BLaER1 treated with 17β-estradiol and CSF1 and Interleukin-3, amounts not matched to agents 10 nM and 100 nM (cell line): ENCODE results near the gene FBN1.

Source experiments
- H3K27ac ChIP-seq, 11 experiments: shearing (Covaris generic); formaldehyde crosslinking; 2 replicates each; pipeline ENCODE4 v1.8.1; 2022
- H3K27me3 ChIP-seq, 11 experiments: shearing (Covaris generic); formaldehyde crosslinking; 2 replicates each; pipeline ENCODE4 v1.8.1; 2022
- H3K36me3 ChIP-seq, 11 experiments: shearing (Covaris generic); formaldehyde crosslinking; 2 replicates each; pipeline ENCODE4 v1.8.1; 2022
- H3K4me1 ChIP-seq, 10 experiments: shearing (Covaris generic); formaldehyde crosslinking; 2 replicates each; pipeline ENCODE4 v1.8.1; 2022
- H3K4me2 ChIP-seq, 11 experiments: shearing (Covaris generic); formaldehyde crosslinking; 2 replicates each; pipeline ENCODE4 v1.8.1; 2022
- H3K4me3 ChIP-seq, 10 experiments: shearing (Covaris generic); formaldehyde crosslinking; 2 replicates each; pipeline ENCODE4 v1.8.1; 2022
- H3K9ac ChIP-seq, 11 experiments: shearing (Covaris generic); formaldehyde crosslinking; 2 replicates each; pipeline ENCODE4 v1.8.1; 2022
- H3K9me3 ChIP-seq, 11 experiments: shearing (Covaris generic); formaldehyde crosslinking; replicated peaks in 1 of 11; 2 replicates each; pipeline ENCODE4 v1.8.1; 2022
- H4K20me1 ChIP-seq, 11 experiments: shearing (Covaris generic); formaldehyde crosslinking; 2 replicates each; pipeline ENCODE4 v1.8.1; 2022
- Cebpa-rat ChIP-seq, 11 experiments: shearing (Covaris generic); IDR thresholded peaks; 2 replicates each; pipeline ENCODE4 v1.8.1; 2022

The FBN1 gene

GRCh38 chr15:48458876-48459275 is 186.6 kb downstream of the FBN1 start:
- Histone ChIP-seq H3K27ac (no peak overlapping the region), H3K4me3 (no peak overlapping the region), H4K20me1 (no peaks in the 10 kb centered on the region), H3K9me3 (peaks cover 0 to 3% (median 0%) of the 10 kb centered on the region in 11 experiments; a peak in 1 of 22 replicates), H3K4me2 (no peak overlapping the region), H3K36me3 (no peaks in the 10 kb centered on the region), H3K9ac (no peak overlapping the region), H3K27me3 (no peaks in the 10 kb centered on the region), H3K4me1 (no peaks in the 10 kb centered on the region)
- no peak for TF ChIP-seq Cebpa-rat (IDR thresholded peaks at IDR 0.05)

GRCh38 chr15:48456134-48456533 is 189.4 kb downstream of the FBN1 start:
- H3K9ac ChIP-seq: no peak overlapping the region
- H3K27me3 ChIP-seq: no peaks in the 10 kb centered on the region
- no peak overlapping the region for H3K27ac ChIP-seq
- H4K20me1 ChIP-seq: no peaks in the 10 kb centered on the region
- H3K9me3 ChIP-seq: peaks cover 0 to 3% (median 0%) of the 10 kb centered on the region in 11 experiments; a peak in 1 of 22 replicates
- no peak for TF ChIP-seq Cebpa-rat (IDR thresholded peaks at IDR 0.05)
- H3K4me1 ChIP-seq: peaks cover 0 to 10% (median 8%) of the 10 kb centered on the region in 10 experiments; a peak in 14 of 20 replicates
- no peaks in the 10 kb centered on the region for H3K36me3 ChIP-seq
- H3K4me2 ChIP-seq: no peak overlapping the region
- H3K4me3 ChIP-seq: no peak overlapping the region

- no peak overlapping the region for H3K9ac ChIP-seq
- H3K4me3 ChIP-seq: no peak overlapping the region
- TF ChIP-seq Cebpa-rat (IDR thresholded peaks at IDR 0.05): no peak
- H4K20me1 ChIP-seq: no peaks in the 10 kb centered on the region
- no peak overlapping the region for H3K27ac ChIP-seq
- H3K4me2 ChIP-seq: peak overlapping the region in 9 of 11 experiments; percentile 1 to 72 (median 60); a peak in 15 of 22 replicates
- no peaks in the 10 kb centered on the region for H3K9me3 ChIP-seq
- no peaks in the 10 kb centered on the region for H3K27me3 ChIP-seq
- H3K36me3 ChIP-seq: no peaks in the 10 kb centered on the region
- peaks cover 11 to 29% (median 21%) of the 10 kb centered on the region in 10 experiments for H3K4me1 ChIP-seq
Measured at GRCh38 chr15:48451736-48452135, 193.8 kb downstream of the FBN1 start.

- no peaks in the 10 kb centered on the region for H3K36me3 ChIP-seq
- H3K4me3 ChIP-seq: no peak overlapping the region
- no peak overlapping the region for H3K9ac ChIP-seq
- no peaks in the 10 kb centered on the region for H4K20me1 ChIP-seq
- H3K27ac ChIP-seq: no peak overlapping the region
- H3K4me1 ChIP-seq: peaks cover 11 to 29% (median 21%) of the 10 kb centered on the region in 10 experiments
- H3K4me2 ChIP-seq: peak overlapping the region in 9 of 11 experiments; percentile 1 to 72 (median 60); a peak in 17 of 22 replicates
- no peaks in the 10 kb centered on the region for H3K27me3 ChIP-seq
- H3K9me3 ChIP-seq: no peaks in the 10 kb centered on the region
- TF ChIP-seq Cebpa-rat (IDR thresholded peaks at IDR 0.05): no peak
Measured at GRCh38 chr15:48451241-48451640, 194.3 kb downstream of the FBN1 start.

GRCh38 chr15:48449734-48450133 is 195.8 kb downstream of the FBN1 start:
- Histone ChIP-seq H3K4me1 (peaks cover 11 to 29% (median 21%) of the 10 kb centered on the region in 10 experiments), H3K4me2 (peak overlapping the region in 2 of 11 experiments; percentile 61 to 65; a peak in 1 of 22 replicates), H3K4me3 (no peak overlapping the region), H3K36me3 (no peaks in the 10 kb centered on the region), H3K9ac (no peak overlapping the region), H4K20me1 (no peaks in the 10 kb centered on the region), H3K27ac (no peak overlapping the region), H3K27me3 (no peaks in the 10 kb centered on the region), H3K9me3 (no peaks in the 10 kb centered on the region)
- TF ChIP-seq Cebpa-rat (IDR thresholded peaks at IDR 0.05): no peak

GRCh38 chr15:48447657-48448056 is 197.9 kb downstream of the FBN1 start:
- Histone ChIP-seq H3K36me3 (no peaks in the 10 kb centered on the region), H3K4me2 (peak overlapping the region in 6 of 11 experiments; percentile 11 to 51 (median 43); a peak in 8 of 22 replicates), H3K4me1 (peaks cover 11 to 29% (median 21%) of the 10 kb centered on the region in 10 experiments)

GRCh38 chr15:48447058-48447457 is 198.5 kb downstream of the FBN1 start:
- Histone ChIP-seq H3K9ac (no peak overlapping the region), H3K4me3 (no peak overlapping the region), H3K4me2 (peak overlapping the region in 3 of 11 experiments; percentile 40 to 48 (median 46); a peak in 4 of 22 replicates), H3K4me1 (peaks cover 11 to 29% (median 21%) of the 10 kb centered on the region in 10 experiments), H3K27ac (no peak overlapping the region), H3K9me3 (no peaks in the 10 kb centered on the region), H3K36me3 (no peaks in the 10 kb centered on the region), H3K27me3 (no peaks in the 10 kb centered on the region), H4K20me1 (no peaks in the 10 kb centered on the region)
- TF ChIP-seq Cebpa-rat (IDR thresholded peaks at IDR 0.05): no peak

More at GRCh38 chr15:48447657-48448056, 197.9 kb downstream of the FBN1 start:
- Histone ChIP-seq H3K27ac (no peak overlapping the region), H3K4me3 (no peak overlapping the region), H3K9ac (no peak overlapping the region), H4K20me1 (no peaks in the 10 kb centered on the region), H3K27me3 (no peaks in the 10 kb centered on the region), H3K9me3 (no peaks in the 10 kb centered on the region)
- TF ChIP-seq Cebpa-rat (IDR thresholded peaks at IDR 0.05): no peak

GRCh38 chr15:48442011-48442410 is 203.5 kb downstream of the FBN1 start:
- H3K4me2 ChIP-seq: no peak overlapping the region
- H3K36me3 ChIP-seq: no peaks in the 10 kb centered on the region
- no peak for TF ChIP-seq Cebpa-rat (IDR thresholded peaks at IDR 0.05)
- no peak overlapping the region for H3K4me3 ChIP-seq
- H4K20me1 ChIP-seq: no peaks in the 10 kb centered on the region
- H3K27ac ChIP-seq: no peak overlapping the region
- H3K4me1 ChIP-seq: 0 out of 20 replicates have a peak, but pooled peaks cover 0 to under 1% (median 0%) of the 10 kb centered on the region in 10 experiments
- no peaks in the 10 kb centered on the region for H3K27me3 ChIP-seq
- no peak overlapping the region for H3K9ac ChIP-seq
- no peaks in the 10 kb centered on the region for H3K9me3 ChIP-seq

- no peaks in the 10 kb centered on the region for H3K4me1 ChIP-seq
- no peaks in the 10 kb centered on the region for H3K9me3 ChIP-seq
- H3K4me2 ChIP-seq: no peak overlapping the region
- no peaks in the 10 kb centered on the region for H4K20me1 ChIP-seq
- no peak overlapping the region for H3K27ac ChIP-seq
- H3K9ac ChIP-seq: no peak overlapping the region
- no peak for TF ChIP-seq Cebpa-rat (IDR thresholded peaks at IDR 0.05)
- H3K27me3 ChIP-seq: no peaks in the 10 kb centered on the region
- H3K4me3 ChIP-seq: no peak overlapping the region
- H3K36me3 ChIP-seq: no peaks in the 10 kb centered on the region
Measured at GRCh38 chr15:48440084-48440483, 205.4 kb downstream of the FBN1 start.

- H4K20me1 ChIP-seq: no peaks in the 10 kb centered on the region
- H3K4me3 ChIP-seq: no peak overlapping the region
- no peak overlapping the region for H3K4me2 ChIP-seq
- no peaks in the 10 kb centered on the region for H3K36me3 ChIP-seq
- no peaks in the 10 kb centered on the region for H3K4me1 ChIP-seq
- H3K27me3 ChIP-seq: no peaks in the 10 kb centered on the region
- no peak overlapping the region for H3K9ac ChIP-seq
- no peak for TF ChIP-seq Cebpa-rat (IDR thresholded peaks at IDR 0.05)
- H3K27ac ChIP-seq: no peak overlapping the region
- H3K9me3 ChIP-seq: no peaks in the 10 kb centered on the region
Measured at GRCh38 chr15:48437178-48437577, 208.3 kb downstream of the FBN1 start.
